Breast epithelium (tissue), 4 donors: Measurements from ENCODE around the gene MLYCD. TPM values are rescaled to one million over a fixed set of nuclear protein-coding genes. Genes with fewer than 3 reads are reported as not detected.
"Not testable (repeated sequence)": the region's sequence is repeated elsewhere in the genome, so short reads cannot be mapped to it uniquely, and the experiment has no call there.

Source experiments
- DNase-seq, 2 donors: peaks; one replicate each; pipeline ENCODE4 v3.0.0-alpha.2; 2019; ENCODE audit warnings: low spot score in 2 of 2
- H3K27ac ChIP-seq, 2 donors: fragments of 200-600 bp; sonication (generic) in 1 of 2; one replicate each; pipeline ENCODE4 v1.5.1; 2016 to 2019; ENCODE audit warnings: mild to moderate bottlenecking in 1 of 2
- H3K27me3 ChIP-seq, 2 donors: fragments of 200-600 bp; sonication (generic) in 1 of 2; one replicate each; pipeline versions ENCODE4 v1.5.1 to v1.6.0; 2017 to 2019; ENCODE audit warnings: control low read depth in 1 of 2, mild to moderate bottlenecking in 1 of 2
- H3K36me3 ChIP-seq: fragments of 200-600 bp; one replicate; pipeline ENCODE4 v1.5.1; 2019
- H3K4me1 ChIP-seq, 2 donors: fragments of 200-600 bp; sonication (generic); one replicate each; pipeline ENCODE4 v1.5.1; 2016 to 2019; ENCODE audit warnings: control low read depth in 1 of 2
- H3K4me3 ChIP-seq, 3 donors: fragments of 200-600 bp; sonication (generic); 1 replicate in 2 of 3; 2 replicates in 1 of 3; pipeline ENCODE4 v1.5.1; 2016 to 2019; ENCODE audit warnings: mild to moderate bottlenecking in 3 of 3, moderate library complexity in 2 of 3
- H3K9me3 ChIP-seq, 2 donors: fragments of 200-600 bp; sonication (generic) in 1 of 2; one replicate each; pipeline ENCODE4 v1.5.1; 2016 to 2019; ENCODE audit warnings: control low read depth in 1 of 2
- CTCF ChIP-seq, 3 donors: fragments of 450-650 bp; IDR thresholded peaks; one replicate each; pipeline ENCODE4 v1.5.1; 2016 to 2017; ENCODE audit warnings: antibody characterized with exemption in 3 of 3, mild to moderate bottlenecking in 3 of 3, moderate library complexity in 3 of 3
- POLR2A ChIP-seq: fragments of 450-650 bp; IDR thresholded peaks from one replicate; pipeline ENCODE4 v1.6.1; 2016; ENCODE audit warnings: antibody characterized with exemption, mild to moderate bottlenecking, moderate library complexity
- POLR2AphosphoS5 ChIP-seq, 3 donors: sonication (generic); formaldehyde crosslinking; IDR thresholded peaks; one replicate each; pipeline ENCODE4 v1.6.1; 2017; ENCODE audit warnings: antibody characterized with exemption in 3 of 3
- intact Hi-C: fragments of 100-400 bp; cut with DNase I; formaldehyde crosslinking; loops from one replicate; pipeline ENCODE4 v1.15.1; 2023; ENCODE audit warnings: low total_unique reads
- total RNA-seq, 3 donors: library from RNA; depleted of rRNA; stranded (reverse); fragments of >200 nt; gene quantifications; one replicate each; pipeline ENCODE4 v1.1.0, GENCODE V29; 2016

The MLYCD gene
- total RNA-seq, 3 donors from 2014 or later, result 9.5 to 17.0 (median 12.1) TPM

- Histone ChIP-seq H3K36me3 (no peaks in the 10 kb centered on the region), H3K27me3 (no peaks in the 10 kb centered on the region), H3K4me1 (no peaks in the 10 kb centered on the region), H3K9me3 (no peaks in the 10 kb centered on the region), H3K27ac (no peak overlapping the region), H3K4me3 (no peak overlapping the region)
- no peak for DNase-seq
- intact Hi-C loops, result no loop called here
- TF ChIP-seq CTCF (IDR thresholded peaks at IDR 0.05) (no peak), POLR2A (no peak), POLR2AphosphoS5 (IDR thresholded peaks at IDR 0.05) (no peak)
These were observed 39.3 kb downstream of the MLYCD start for GRCh38 chr16:83937922-83938885.

GRCh38 chr16:83939266-83939855 is 40.4 kb downstream of the MLYCD start:
- DNase-seq, result no peak
- no peak for TF ChIP-seq POLR2AphosphoS5 (IDR thresholded peaks at IDR 0.05)
- TF ChIP-seq POLR2A, result no peak
- TF ChIP-seq CTCF (IDR thresholded peaks at IDR 0.05), result no peak
- intact Hi-C loops, result no loop called here
- Histone ChIP-seq H3K4me3 (no peak overlapping the region), H3K9me3 (no peaks in the 10 kb centered on the region), H3K27ac (no peak overlapping the region), H3K27me3 (no peaks in the 10 kb centered on the region), H3K36me3 (no peaks in the 10 kb centered on the region), H3K4me1 (no peaks in the 10 kb centered on the region)

- Histone ChIP-seq H3K9me3 (no peaks in the 10 kb centered on the region), H3K4me3 (no peak overlapping the region), H3K36me3 (no peaks in the 10 kb centered on the region), H3K4me1 (no peaks in the 10 kb centered on the region), H3K27ac (no peak overlapping the region), H3K27me3 (no peaks in the 10 kb centered on the region)
- no peak for TF ChIP-seq CTCF (IDR thresholded peaks at IDR 0.05)
- no peak for TF ChIP-seq POLR2A
- intact Hi-C loops, result no loop called here
- DNase-seq, result no peak
These were observed 41.2 kb downstream of the MLYCD start for GRCh38 chr16:83940119-83940518.

GRCh38 chr16:83940630-83941378 is 41.9 kb downstream of the MLYCD start:
- Histone ChIP-seq H3K4me3 (no peak overlapping the region), H3K27ac (no peak overlapping the region), H3K36me3 (no peaks in the 10 kb centered on the region), H3K27me3 (no peaks in the 10 kb centered on the region), H3K9me3 (no peaks in the 10 kb centered on the region), H3K4me1 (no peaks in the 10 kb centered on the region)
- no peak for TF ChIP-seq POLR2A
- TF ChIP-seq POLR2AphosphoS5 (IDR thresholded peaks at IDR 0.05), result no peak
- no peak for TF ChIP-seq CTCF (IDR thresholded peaks at IDR 0.05)
- intact Hi-C loops, result no loop called here
- DNase-seq, result no peak

GRCh38 chr16:83941546-83941945 is 42.6 kb downstream of the MLYCD start:
- H3K36me3 ChIP-seq, H3K4me1 ChIP-seq, intact Hi-C loops, H3K9me3 ChIP-seq, DNase-seq, H3K27ac ChIP-seq, H3K27me3 ChIP-seq, H3K4me3 ChIP-seq: not testable (repeated sequence)
